Calu3 (cell line): ENCODE data around the gene CDKL2. TPM values are rescaled to one million over a fixed set of nuclear protein-coding genes. Genes with fewer than 3 reads are reported as not detected.
"Not testable (repeated sequence)": the region's sequence is repeated elsewhere in the genome, so short reads cannot be mapped to it uniquely, and the experiment has no call there.

Source experiments
- BruUV-seq: library from RNA; stranded (reverse); fragments of 400-500 nt; replicated peaks from 2 replicates; lab custom pipeline; 2021; lab: Mats Ljungman, UMichigan
- CTCF ChIA-PET: fragments of 300-600 bp; sonication (Branson Sonifier 250); formaldehyde crosslinking; loops from one replicate; lab custom pipeline; 2022; ENCODE audit warnings: antibody characterized with exemption; lab: Charles Lee
- DNase-seq: peaks from one replicate; pipeline ENCODE4 v3.0.0; 2022
- H3K27ac Mint-ChIP-seq: one replicate; pipeline ENCODE4 v1.8.0; 2022; ENCODE audit warnings: mixed read lengths; ENCODE audit not compliant: unreplicated experiment
- H3K27me3 Mint-ChIP-seq: one replicate; pipeline ENCODE4 v1.8.0; 2022; ENCODE audit warnings: mixed read lengths; ENCODE audit not compliant: unreplicated experiment
- H3K36me3 Mint-ChIP-seq: one replicate; pipeline ENCODE4 v1.8.0; 2022; ENCODE audit warnings: mild to moderate bottlenecking, moderate library complexity, mixed read lengths; ENCODE audit not compliant: insufficient read depth, unreplicated experiment
- H3K4me1 Mint-ChIP-seq: one replicate; pipeline ENCODE4 v1.8.0; 2022; ENCODE audit warnings: mild to moderate bottlenecking, low read depth, mixed read lengths; ENCODE audit not compliant: unreplicated experiment
- H3K4me3 Mint-ChIP-seq: one replicate; pipeline ENCODE4 v1.8.0; 2022; ENCODE audit warnings: mild to moderate bottlenecking, low read depth, moderate library complexity, mixed read lengths; ENCODE audit not compliant: unreplicated experiment
- H3K9me3 Mint-ChIP-seq: one replicate; pipeline ENCODE4 v1.8.0; 2022; ENCODE audit warnings: low read depth, mixed read lengths; ENCODE audit not compliant: unreplicated experiment
- CTCF ChIP-seq: fragments of 200-600 bp; IDR thresholded peaks from one replicate; pipeline ENCODE4 v1.8.0; 2022; ENCODE audit warnings: antibody characterized with exemption; ENCODE audit not compliant: unreplicated experiment
- intact Hi-C: fragments of 100-400 bp; cut with micrococcal nuclease; formaldehyde crosslinking; loops from one replicate; pipeline ENCODE4 v1.10.0; 2022; ENCODE audit not compliant: unreplicated experiment
- total RNA-seq: library from RNA; stranded (reverse); gene quantifications from 2 replicates; pipeline ENCODE4 v1.2.3, GENCODE V29; 2022

The CDKL2 gene
- total RNA-seq, 1 experiment from 2014 or later, result 2.7 TPM

GRCh38 chr4:75544870-75545269 is 85.5 kb downstream of the CDKL2 start:
- no peak for DNase-seq
- CTCF ChIA-PET, result no interaction called here
- intact Hi-C loops, result no loop called here
- Mint-ChIP-seq H3K27ac (no peak overlapping the region), H3K4me3 (no peak overlapping the region), H3K4me1 (peaks cover 10% of the 10 kb centered on the region), H3K27me3 (no peaks in the 10 kb centered on the region), H3K36me3 (no peaks in the 10 kb centered on the region), H3K9me3 (no peaks in the 10 kb centered on the region)
- BruUV-seq, result no TSS peak
- TF ChIP-seq CTCF, result no peak

- H3K27ac Mint-ChIP-seq, CTCF ChIA-PET, BruUV-seq, H3K27me3 Mint-ChIP-seq, H3K36me3 Mint-ChIP-seq, H3K4me3 Mint-ChIP-seq, intact Hi-C loops, H3K9me3 Mint-ChIP-seq, DNase-seq, H3K4me1 Mint-ChIP-seq: not testable (repeated sequence)
These were observed 86.1 kb downstream of the CDKL2 start for GRCh38 chr4:75544220-75544619.

GRCh38 chr4:75542824-75543223 is 87.5 kb downstream of the CDKL2 start:
- DNase-seq, result no peak
- CTCF ChIA-PET, result interaction anchor here (1.0 kb wide), 1 partner anchor 13 kb away, joined by 3 read pairs; the partner anchor contains the start of gene ODAPH
- no peak overlapping the region for H3K27ac Mint-ChIP-seq

GRCh38 chr4:75537308-75537707 is 93.0 kb downstream of the CDKL2 start:
- H3K4me1 Mint-ChIP-seq, H3K4me3 Mint-ChIP-seq, H3K9me3 Mint-ChIP-seq, intact Hi-C loops, H3K27ac Mint-ChIP-seq, H3K36me3 Mint-ChIP-seq, CTCF ChIA-PET, DNase-seq, H3K27me3 Mint-ChIP-seq, BruUV-seq: not testable (repeated sequence)

More at GRCh38 chr4:75542824-75543223, 87.5 kb downstream of the CDKL2 start:
- no peaks in the 10 kb centered on the region for H3K4me1 Mint-ChIP-seq
- BruUV-seq, result no TSS peak
- no peaks in the 10 kb centered on the region for H3K9me3 Mint-ChIP-seq
- no peak for TF ChIP-seq CTCF
- H3K4me3 Mint-ChIP-seq, result no peak overlapping the region
- intact Hi-C loops, result no loop called here
- no peaks in the 10 kb centered on the region for H3K36me3 Mint-ChIP-seq
- no peaks in the 10 kb centered on the region for H3K27me3 Mint-ChIP-seq

GRCh38 chr4:75533926-75534325 is 96.4 kb downstream of the CDKL2 start:
- H3K4me1 Mint-ChIP-seq, intact Hi-C loops, BruUV-seq, H3K4me3 Mint-ChIP-seq, H3K27me3 Mint-ChIP-seq, H3K9me3 Mint-ChIP-seq, DNase-seq, CTCF ChIA-PET, H3K27ac Mint-ChIP-seq: not testable (repeated sequence)
- H3K36me3 Mint-ChIP-seq, result peaks cover 13% of the 10 kb centered on the region

- BruUV-seq, H3K4me1 Mint-ChIP-seq, H3K4me3 Mint-ChIP-seq, CTCF ChIA-PET, H3K27me3 Mint-ChIP-seq, H3K27ac Mint-ChIP-seq, DNase-seq, H3K9me3 Mint-ChIP-seq, intact Hi-C loops: not testable (repeated sequence)
- H3K36me3 Mint-ChIP-seq, result peaks cover 13% of the 10 kb centered on the region
These were observed 96.9 kb downstream of the CDKL2 start for GRCh38 chr4:75533339-75533887.

- H3K27me3 Mint-ChIP-seq, H3K27ac Mint-ChIP-seq, H3K9me3 Mint-ChIP-seq, BruUV-seq, intact Hi-C loops, H3K4me1 Mint-ChIP-seq, H3K4me3 Mint-ChIP-seq, DNase-seq: not testable (repeated sequence)
- CTCF ChIA-PET, result interaction anchor here (0.7 kb wide), 1 partner anchor 547 kb away, joined by 6 read pairs; no protein-coding TSS in a partner anchor
- H3K36me3 Mint-ChIP-seq, result peaks cover 13% of the 10 kb centered on the region
These were observed 98.7 kb downstream of the CDKL2 start for GRCh38 chr4:75531536-75532143.
